ENCODE results near the gene SNX9.

The SNX9 gene

GRCh38 chr6:157981395-157982101 is 158.5 kb downstream of the SNX9 start, which contains the start of gene SYNJ2:
Gene SYNJ2 (plus strand): TSS chr6:157981863. CDS start chr6:157981962, 99 bp downstream.
- peak; percentile 41 to 88 (median 84) for DNase-seq

DNA sequence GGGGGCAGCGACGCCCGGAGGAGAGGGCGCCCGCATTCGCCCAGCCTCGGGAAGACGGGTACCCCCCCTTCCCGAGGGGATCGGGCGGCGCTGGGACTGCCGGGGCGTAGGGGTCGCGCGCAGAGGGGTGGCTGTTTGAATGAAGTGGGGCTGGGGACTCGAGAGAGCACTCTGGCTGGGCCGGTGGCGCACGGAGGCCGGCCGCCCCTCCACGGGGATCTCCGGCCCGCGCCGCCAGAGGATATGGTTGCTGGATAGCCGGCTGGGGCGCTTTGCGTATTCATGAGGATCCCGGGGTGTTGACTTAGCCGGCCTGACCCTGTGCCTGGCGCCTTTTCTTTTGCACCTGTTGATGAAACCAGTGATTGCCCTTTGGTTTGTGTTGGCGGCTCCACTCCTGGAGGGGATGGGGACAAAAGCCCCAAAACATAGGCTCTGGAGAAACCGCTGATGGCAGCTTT is 159.1 kb downstream of the SNX9 start:
- peak; percentile 15 to 86 (median 80) for DNase-seq

DNA sequence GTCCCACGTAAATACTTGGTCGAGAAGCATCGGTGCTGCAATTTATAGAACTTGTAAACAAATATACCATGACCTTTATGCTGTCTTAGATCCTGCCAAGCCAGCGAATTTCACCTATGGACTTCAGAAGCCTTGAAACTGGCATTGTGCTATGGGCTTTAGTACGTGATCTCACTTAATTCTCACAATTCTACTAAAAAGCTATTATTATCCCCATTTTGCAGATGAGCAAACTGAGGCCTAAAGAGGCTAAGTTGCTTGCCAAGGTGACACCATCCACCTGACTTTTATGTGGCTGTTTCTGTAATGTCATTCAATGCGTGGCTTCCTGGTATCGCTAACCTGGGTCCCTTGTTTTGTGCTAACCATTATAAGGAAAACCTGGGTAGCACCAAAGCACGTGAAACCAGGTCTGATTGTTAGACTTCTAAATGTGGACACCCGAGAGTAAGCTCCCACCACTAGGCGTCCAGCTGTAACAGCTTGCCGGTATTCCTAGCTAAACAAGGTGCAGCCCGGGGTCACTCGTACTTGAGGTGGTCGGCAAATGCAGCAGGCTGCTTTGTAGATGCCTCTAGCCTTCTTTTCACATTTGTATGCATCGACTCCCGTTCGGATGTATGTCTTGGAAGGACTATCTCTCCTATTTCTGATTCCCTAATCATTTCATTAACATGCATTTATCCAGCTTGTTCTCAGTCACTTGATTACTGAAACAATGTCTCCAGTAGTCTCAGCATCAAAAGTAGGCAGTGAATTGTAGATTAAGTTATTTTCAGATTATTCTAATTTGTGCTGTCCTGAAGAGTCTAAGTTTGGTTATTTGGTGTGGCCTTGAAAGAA is 159.7 kb downstream of the SNX9 start:
- peak in 1 of 3 experiments; percentile 52 for DNase-seq

GRCh38 chr6:157983406-157984119 is 160.5 kb downstream of the SNX9 start:
- DNase-seq = no peak

DNA sequence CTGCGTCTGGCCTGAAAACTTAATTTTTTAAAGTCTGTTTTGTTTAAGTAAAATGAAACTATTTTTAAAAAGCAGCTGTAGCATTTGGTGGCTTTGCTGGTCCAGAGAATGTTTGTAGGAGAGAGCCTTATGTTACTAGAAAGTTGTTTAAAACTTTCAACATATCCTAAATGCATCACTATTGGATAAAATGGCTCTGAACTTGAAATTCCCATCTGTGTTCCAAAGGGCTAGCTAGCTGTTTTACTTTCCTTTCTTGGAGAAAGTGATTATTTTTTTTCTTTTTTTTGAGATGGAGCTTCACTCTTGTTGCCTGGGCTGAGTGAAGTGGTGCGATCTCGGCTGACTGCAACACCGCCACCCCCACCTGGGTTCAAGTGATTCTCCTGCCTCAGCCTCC is 161.1 kb downstream of the SNX9 start:
- no peak for DNase-seq

DNA sequence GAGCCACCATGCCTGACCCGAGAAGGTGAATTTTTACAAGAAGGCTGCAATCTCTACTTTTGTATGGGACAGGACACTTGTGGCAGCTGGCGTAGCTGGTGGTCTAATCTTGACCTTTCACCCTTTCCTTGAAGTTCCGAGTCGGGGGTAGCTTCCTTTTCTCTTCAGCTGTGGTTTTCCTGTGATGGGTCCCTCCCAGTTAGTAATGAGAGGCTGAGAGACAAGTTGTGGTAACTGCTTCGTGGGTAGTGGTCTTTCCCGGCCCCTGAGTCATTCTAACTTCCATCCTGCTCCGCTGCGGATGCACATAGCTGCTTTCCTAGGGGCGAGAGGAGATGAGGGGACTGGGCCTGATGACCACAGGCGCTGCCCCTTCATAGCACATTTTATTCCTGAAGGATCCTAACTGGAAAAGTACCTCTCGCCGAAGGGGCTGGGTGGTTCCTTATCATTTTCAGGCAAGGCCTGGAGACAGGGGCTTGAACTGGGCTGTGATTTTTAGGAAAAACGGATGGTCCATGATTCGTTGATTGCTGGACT is 161.7 kb downstream of the SNX9 start:
- no peak for DNase-seq

DNA sequence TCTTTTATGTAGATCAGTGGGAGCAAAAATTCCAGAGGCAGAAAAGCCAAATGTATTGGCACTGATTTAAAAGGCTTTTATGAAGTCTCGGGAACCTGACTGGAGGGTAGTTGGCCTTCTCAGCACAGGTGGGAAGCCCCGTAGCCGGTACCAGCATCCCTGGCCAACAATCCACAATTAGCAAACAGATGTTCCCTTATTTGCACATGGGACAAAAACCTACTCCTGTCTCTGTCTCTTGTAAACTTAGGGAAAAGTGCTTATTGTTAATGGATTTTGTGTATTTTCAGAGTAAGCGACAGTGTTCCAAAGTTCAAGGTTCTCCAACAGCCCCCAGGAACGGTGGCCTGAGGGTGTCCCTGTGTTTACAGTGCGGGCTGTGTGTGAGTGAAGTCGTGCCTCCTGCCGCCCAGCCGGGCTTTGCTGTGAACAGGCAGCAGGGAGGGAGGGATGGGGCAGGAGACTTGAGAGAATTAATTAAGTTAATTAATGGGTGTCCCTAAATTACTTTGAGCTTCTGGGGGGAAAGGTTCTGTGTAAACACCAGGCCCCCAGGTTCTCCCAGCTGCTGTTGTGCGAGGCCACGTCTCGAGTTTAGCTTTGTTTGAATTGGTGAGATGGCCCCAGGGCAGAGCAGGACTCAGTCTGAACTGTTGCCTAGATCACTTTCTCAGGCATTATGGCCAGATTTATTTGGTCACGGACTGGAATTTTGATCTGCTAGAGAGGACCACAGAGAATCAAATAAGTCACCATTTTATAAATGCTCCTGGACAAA is 162.5 kb downstream of the SNX9 start:
- DNase-seq = peak in 2 of 3 experiments; percentile 97

- no peak for DNase-seq
Measured at GRCh38 chr6:157987788-157988699, 165.0 kb downstream of the SNX9 start.

DNA sequence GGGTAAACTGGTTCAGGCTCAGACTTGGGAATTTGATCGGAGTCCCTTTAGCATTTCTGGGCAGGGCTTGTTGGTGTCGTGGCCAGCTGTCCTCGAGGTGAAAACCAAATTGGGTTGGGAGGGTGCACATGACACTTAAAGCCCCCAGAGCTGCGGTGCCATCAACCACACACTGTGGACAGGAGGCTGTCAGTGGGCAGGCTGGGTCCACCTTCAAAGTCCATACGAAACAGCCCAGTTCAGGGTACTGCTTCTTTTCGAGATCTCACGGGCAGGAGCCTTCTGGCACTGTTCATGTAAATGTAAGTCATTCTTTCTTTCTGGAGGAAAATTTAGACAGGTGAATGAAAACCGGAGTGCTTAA is 165.6 kb downstream of the SNX9 start:
- DNase-seq = no peak

DNA sequence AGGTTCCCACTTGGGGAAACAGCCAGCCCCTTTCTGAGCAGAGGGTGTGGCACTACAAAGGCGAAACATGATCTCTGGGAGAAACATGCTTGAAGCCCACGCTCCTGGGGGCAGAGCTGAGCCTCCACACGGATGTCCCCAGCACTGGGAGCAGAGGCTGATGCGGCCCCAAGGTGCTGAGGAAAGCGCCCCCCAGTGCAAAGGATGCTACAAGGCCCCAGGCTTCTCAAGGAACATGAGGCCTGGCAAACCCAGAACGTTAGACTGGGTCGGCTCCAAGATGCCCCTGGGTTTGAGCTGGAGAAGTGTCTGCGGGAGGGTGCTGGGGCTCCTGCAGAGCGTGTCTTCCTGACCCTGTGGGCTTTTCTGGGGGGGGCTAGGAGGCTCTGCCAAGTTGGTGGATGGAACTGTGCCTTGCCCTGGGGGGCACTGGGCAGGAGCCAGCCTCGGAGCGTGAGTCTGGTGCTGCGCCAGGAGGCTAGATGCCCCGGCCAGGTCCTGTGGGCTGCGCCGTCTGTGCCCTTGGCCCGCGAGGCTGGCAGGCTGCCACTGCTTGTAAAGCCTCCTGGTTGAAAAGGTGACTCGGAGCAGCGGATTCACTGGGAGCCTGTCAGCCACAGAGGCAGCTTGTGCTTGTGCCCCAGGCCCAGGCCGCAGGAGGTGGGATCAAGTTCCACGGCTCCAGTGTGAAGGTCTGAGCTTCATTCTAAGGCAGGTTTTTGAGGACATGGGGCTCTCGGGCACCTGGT is 166.7 kb downstream of the SNX9 start:
- DNase-seq = peak in 2 of 3 experiments; percentile 36 to 44

DNA sequence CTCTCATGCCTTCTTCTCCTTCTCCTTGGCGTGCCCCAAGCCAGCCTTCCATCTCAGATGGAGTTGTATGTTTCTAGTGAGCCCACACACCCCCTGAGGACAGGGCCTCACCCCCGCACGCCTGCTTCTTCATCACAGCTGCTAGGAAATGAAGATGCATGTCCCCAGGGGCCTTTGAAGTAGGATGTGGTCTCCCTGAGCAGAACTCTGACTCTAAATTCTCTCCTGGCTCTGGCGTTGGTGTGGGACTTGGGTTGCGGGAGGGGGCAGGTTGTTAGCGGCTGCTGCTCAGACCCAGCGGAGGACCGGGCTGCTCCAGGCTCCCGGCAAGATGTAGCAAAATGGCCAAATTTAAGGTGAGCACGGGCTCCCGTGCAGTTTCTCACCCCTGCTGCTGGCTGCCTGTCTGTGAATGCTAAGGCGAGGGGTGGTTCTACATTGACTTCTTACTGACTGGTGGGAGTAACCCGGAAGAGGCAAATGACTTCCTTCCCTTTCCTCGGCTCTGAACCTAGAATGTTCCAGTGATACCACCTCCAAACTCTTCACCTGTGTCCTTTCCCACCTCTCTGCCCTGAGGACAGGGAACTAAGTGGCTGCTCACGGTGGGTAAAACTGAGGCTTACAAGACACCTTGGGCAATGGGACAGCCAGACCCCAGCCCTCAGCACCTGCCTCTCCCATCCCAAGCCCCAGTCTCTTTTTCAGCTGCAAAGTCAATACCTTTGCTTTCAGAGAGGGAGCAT is 167.4 kb downstream of the SNX9 start:
- no peak for DNase-seq

- DNase-seq = peak in 1 of 3 experiments; percentile 75
Measured at GRCh38 chr6:157991067-157991432, 168.0 kb downstream of the SNX9 start.

GRCh38 chr6:157993076-157993475 is 170.0 kb downstream of the SNX9 start:
- DNase-seq = no peak

GRCh38 chr6:157994125-157994795 is 171.2 kb downstream of the SNX9 start:
- peak in 1 of 3 experiments; percentile 20 for DNase-seq
